ENCODE results near the gene ACCS. TPM values are rescaled to one million over a fixed set of nuclear protein-coding genes. Genes with fewer than 3 reads are reported as not detected.

Gene ACCS
- total RNA-seq, 1 donor from 2014 or later: 14.2 TPM

GRCh38 chr11:44128729-44129128 is 62.7 kb downstream of the ACCS start:
- no peak for TF ChIP-seq CTCF (conservative IDR thresholded peaks at IDR 0.05)
- Mint-ChIP-seq H3K4me1 (ENCODE audit: unreplicated experiment) (peaks cover 7% of the 10 kb centered on the region), H3K4me3 (no peak overlapping the region), H3K27ac (no peak overlapping the region), H3K36me3 (peaks cover 33% of the 10 kb centered on the region), H3K9me3 (no peaks in the 10 kb centered on the region), H3K27me3 (no peaks in the 10 kb centered on the region)
- no peak for DNase-seq (ENCODE audit: extremely low spot score, unreplicated experiment)

- Mint-ChIP-seq H3K27me3 (no peaks in the 10 kb centered on the region), H3K4me1 (ENCODE audit: unreplicated experiment) (peaks cover 17% of the 10 kb centered on the region), H3K9me3 (no peaks in the 10 kb centered on the region), H3K4me3 (no peak overlapping the region), H3K36me3 (peaks cover 38% of the 10 kb centered on the region), H3K27ac (no peak overlapping the region)
- DNase-seq (ENCODE audit: extremely low spot score, unreplicated experiment): no peak
- TF ChIP-seq CTCF (conservative IDR thresholded peaks at IDR 0.05): no peak
These were observed 64.7 kb downstream of the ACCS start for GRCh38 chr11:44130751-44131150.

GRCh38 chr11:44133335-44133946 is 67.4 kb downstream of the ACCS start:
- H3K27ac Mint-ChIP-seq: no peak overlapping the region
- H3K9me3 Mint-ChIP-seq: no peaks in the 10 kb centered on the region
- peaks cover 30% of the 10 kb centered on the region for H3K36me3 Mint-ChIP-seq
- no peak for DNase-seq (ENCODE audit: extremely low spot score, unreplicated experiment)
- H3K4me1 Mint-ChIP-seq (ENCODE audit: unreplicated experiment): peaks cover 31% of the 10 kb centered on the region
- H3K4me3 Mint-ChIP-seq: no peak overlapping the region
- no peaks in the 10 kb centered on the region for H3K27me3 Mint-ChIP-seq
- TF ChIP-seq CTCF (conservative IDR thresholded peaks at IDR 0.05): peak; percentile 79

Other genes with a start within 250 kb of the ACCS start
- gene ALKBH3, start 185.4 kb upstream of the ACCS start, total RNA-seq (ENCODE audit: low replicate concordance): 27.3 and 30.6 TPM in 2 replicates
- gene C11orf96, start 123.6 kb upstream of the ACCS start, total RNA-seq (ENCODE audit: low replicate concordance): 1.5 and 5.2 TPM in 2 replicates
- gene ACCSL, start 18.3 kb upstream of the ACCS start, total RNA-seq (ENCODE audit: low replicate concordance): not detected in 2 replicates
- gene EXT2, start 29.4 kb downstream of the ACCS start, total RNA-seq (ENCODE audit: low replicate concordance): 45.8 and 62.7 TPM in 2 replicates
- 0.43 and 11.6 TPM in 2 replicates for gene ALX4, start 243.9 kb downstream of the ACCS start, total RNA-seq (ENCODE audit: low replicate concordance)